GM12878 (cell line): ENCODE measurements around the gene L3MBTL1. TPM values are rescaled to one million over a fixed set of nuclear protein-coding genes. Genes with fewer than 3 reads are reported as not detected.

Experiments used
- ATAC-seq: fragments of 200-7000 bp; cut with Tn5 transposase; 3 replicates; pipeline ENCODE4 v1.9.1; 2020; ENCODE audit warnings: mild to moderate bottlenecking, moderate library complexity
- BruUV-seq: library from RNA; stranded (reverse); fragments of 400-500 nt; replicated peaks from 2 replicates; lab custom pipeline; 2021; lab: Mats Ljungman, UMichigan
- CTCF ChIA-PET: fragments of 300-600 bp; sonication (Branson Sonifier 250); formaldehyde crosslinking; extraction: SDS; loops from one replicate; lab custom pipeline; 2021; ENCODE audit warnings: inconsistent platforms; lab: Yijun Ruan, JAX
- POLR2A ChIA-PET: fragments of 350-600 bp; formaldehyde crosslinking; extraction: SDS; loops from one replicate; lab custom pipeline; 2021; ENCODE audit warnings: inconsistent platforms; lab: Charles Lee
- RAD21 ChIA-PET: fragments of 300-600 bp; sonication (Branson Sonifier 250); formaldehyde crosslinking; loops from one replicate; lab custom pipeline; 2023; ENCODE audit warnings: antibody characterized with exemption; ENCODE audit not compliant: unreplicated experiment; lab: Charles Lee
- SMC1A ChIA-PET: fragments of 300-600 bp; sonication (Branson Sonifier 250); formaldehyde crosslinking; loops from one replicate; lab custom pipeline; 2023; ENCODE audit not compliant: unreplicated experiment, uncharacterized antibody; lab: Charles Lee
- DNase-seq: peaks from one replicate; pipeline ENCODE4 v3.0.0-alpha.2; 2011; ENCODE audit warnings: low read depth, low spot score
- FAIRE-seq: peaks from 3 replicates; lab custom pipeline; 2011; peaks lifted over from hg19 to GRCh38; lab: Jason Lieb, UNC
- H2AFZ ChIP-seq: 2 replicates; pipeline ENCODE4 v1.6.0; 2011; ENCODE audit warnings: low read depth, low read length, control low read depth; ENCODE audit not compliant: control insufficient read depth
- H3K27ac ChIP-seq: 2 replicates; pipeline ENCODE4 v1.5.1; 2011; ENCODE audit warnings: control low read depth; ENCODE audit not compliant: control insufficient read depth, insufficient read depth
- H3K27me3 ChIP-seq, 2 experiments: replicated peaks in 1 of 2; 2 replicates each; pipeline versions ENCODE4 v1.6.0 to v1.6.1; 2011; ENCODE audit warnings: low read length in 1 of 2; ENCODE audit not compliant: control insufficient read depth in 2 of 2, insufficient read depth in 2 of 2
- H3K36me3 ChIP-seq, 2 experiments: 2 replicates each; pipeline ENCODE4 v1.5.1; 2011; ENCODE audit warnings: low read length in 1 of 2; ENCODE audit not compliant: control insufficient read depth in 2 of 2, insufficient read depth in 2 of 2
- H3K4me1 ChIP-seq: 2 replicates; pipeline ENCODE4 v1.6.1; 2011; ENCODE audit warnings: mild to moderate bottlenecking, low read length, moderate library complexity, mixed read lengths; ENCODE audit not compliant: control insufficient read depth, insufficient read depth
- H3K4me2 ChIP-seq: 2 replicates; pipeline ENCODE4 v1.6.0; 2011; ENCODE audit warnings: control low read depth; ENCODE audit not compliant: control insufficient read depth, insufficient read depth
- H3K4me3 ChIP-seq: fragments of 200-600 bp; sonication (generic); 2 replicates; pipeline ENCODE4 v1.5.1; 2016
- H3K79me2 ChIP-seq: 2 replicates; pipeline ENCODE4 v1.6.0; 2011; ENCODE audit warnings: low read length; ENCODE audit not compliant: control insufficient read depth, insufficient read depth
- H3K9ac ChIP-seq: 2 replicates; pipeline ENCODE4 v1.8.0; 2011; ENCODE audit warnings: low read length, control low read depth, mixed read lengths; ENCODE audit not compliant: control insufficient read depth, insufficient read depth
- H3K9me3 ChIP-seq: replicated peaks from 3 replicates; pipeline ENCODE4 v1.5.1; 2011; ENCODE audit warnings: mild to moderate bottlenecking, low read length; ENCODE audit not compliant: control insufficient read depth, insufficient read depth
- H4K20me1 ChIP-seq: 2 replicates; pipeline ENCODE4 v1.6.0; 2011; ENCODE audit not compliant: control insufficient read depth, insufficient read depth
- HDAC6 ChIP-seq: fragments of 200-600 bp; sonication (generic); IDR thresholded peaks from one replicate; pipeline ENCODE4 v1.8.0; 2017; ENCODE audit warnings: antibody characterized with exemption; ENCODE audit not compliant: unreplicated experiment
- NBN ChIP-seq: fragments of 450-650 bp; IDR thresholded peaks from 2 replicates; pipeline ENCODE4 v1.6.1; 2016
- YY1 ChIP-seq: IDR thresholded peaks from 2 replicates; pipeline ENCODE4 v1.6.1; 2011; ENCODE audit warnings: low read depth, mild to moderate bottlenecking, low read length
- WGBS: methylation state at CpG from one replicate; pipeline ENCODE4 v1.1.6; 2016; ENCODE audit warnings: low lambda C conversion rate; ENCODE audit not compliant: insufficient replicate concordance, insufficient coverage; ENCODE audit errors: missing lambda C conversion rate; 5-methylcytosine and 5-hydroxymethylcytosine counted together
- in situ Hi-C: fragments of 300-500 bp; cut with MboI; formaldehyde crosslinking; loops from 9 replicates; pipeline ENCODE4 v1.14.3; 2018; ENCODE audit warnings: mixed read lengths
- intact Hi-C: fragments of 100-400 bp; cut with micrococcal nuclease; formaldehyde crosslinking; loops from one replicate; pipeline ENCODE4 v1.14.2; 2022; ENCODE audit not compliant: unreplicated experiment
- polyA plus RNA-seq, 11 experiments: library from polyadenylated mRNA; depleted of rRNA in 4 of 11; unstranded in 6 of 11; stranded (reverse) in 5 of 11; fragments of >200 nt; fragmentation: Nextera tagmentation in 4 of 11; fragmentation: Illumina TruSeq in 1 of 11; extraction: Ambion mirVana in 4 of 11; extraction: Trizol in 1 of 11; gene quantifications; 1 replicate in 1 of 11; 2 replicates in 10 of 11; pipeline versions ENCODE4 v1.2.1 to v1.2.3, GENCODE V29; 2011 to 2016; ENCODE audit warnings: inconsistent platforms in 2 of 11, missing spikeins in 2 of 11, low read depth in 1 of 11
- total RNA-seq, 4 experiments: library from RNA; depleted of rRNA in 3 of 4; stranded (reverse); fragments of >200 nt in 3 of 4; fragmentation: Illumina TruSeq in 1 of 4; extraction: Trizol in 1 of 4; gene quantifications; 2 replicates each; pipeline versions ENCODE4 v1.2.1 to v1.2.3, GENCODE V29; 2013 to 2021
- TF ChIP-seq, protein P1 (sequence below): fragments of 450-650 bp; conservative IDR thresholded peaks from 2 replicates; pipeline ENCODE4 v1.6.1; 2017; ENCODE audit warnings: mild to moderate bottlenecking, moderate library complexity
- TF ChIP-seq, protein P2 (sequence below): IDR thresholded peaks from 2 replicates; pipeline ENCODE4 v1.6.1; 2012; ENCODE audit warnings: low read depth, low read length, improper control_type of control experiment

L3MBTL1 gene
- total and polyA plus RNA-seq, 10 of the 15 experiments (the other 5 are each of a cell fraction or from before 2014, with no cell fraction given), result 0.56 to 6.6 (median 3.9) TPM

DNA sequence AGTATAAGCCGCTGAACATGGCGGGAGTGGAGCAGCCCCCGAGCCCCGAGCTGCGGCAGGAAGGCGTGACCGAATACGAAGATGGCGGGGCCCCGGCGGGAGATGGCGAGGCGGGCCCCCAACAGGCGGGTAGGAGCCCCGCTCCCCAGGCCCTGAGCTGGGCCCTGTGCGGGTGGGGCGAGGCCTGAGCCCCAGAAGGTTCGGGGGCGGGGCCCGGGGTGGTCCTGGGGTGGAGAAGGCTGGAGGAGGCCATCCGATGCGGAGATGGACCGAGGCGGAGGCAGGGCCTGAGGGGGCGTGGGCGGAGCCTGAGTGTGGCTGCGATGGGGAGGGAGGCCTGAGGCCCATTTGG lies 7.1 kb downstream of the L3MBTL1 start:
- ChIA-PET CTCF (interaction anchor here (0.7 to 1.2 kb wide), 7 partner anchors 12 to 616 kb away, joined by 3 to 5 read pairs (median 3); no protein-coding TSS in a partner anchor), RAD21 (interaction anchor here (1.5 kb wide), 1 partner anchor 57 kb away, joined by 8 read pairs; the partner anchor contains the start of gene SRSF6), SMC1A (interaction anchor here (0.7 to 1.1 kb wide), 3 partner anchors 22 to 179 kb away, joined by 3 to 4 read pairs (median 3); no protein-coding TSS in a partner anchor), POLR2A (interaction anchor here (2.1 kb wide), 1 partner anchor 57 kb away, joined by 6 read pairs; the partner anchor contains the start of gene SRSF6)
- Histone ChIP-seq H3K27me3 (no peaks in the 10 kb centered on the region), H3K79me2 (peaks cover 2% of the 10 kb centered on the region), H3K9me3 (no peaks in the 10 kb centered on the region; the same call in 1 of the 3 replicates), H3K36me3 (no peaks in the 10 kb centered on the region), H2AFZ (peak overlapping the region; percentile 79), H4K20me1 (no peaks in the 10 kb centered on the region), H3K4me2 (peak overlapping the region; percentile 52; the same call in 1 of the 2 replicates), H3K4me3 (peak overlapping the region; percentile 73), H3K4me1 (peaks cover 3% of the 10 kb centered on the region; the same call in 1 of the 2 replicates), H3K9ac (peak overlapping the region; percentile 61), H3K27ac (peak overlapping the region; percentile 72)
- TF ChIP-seq, protein P1, sequence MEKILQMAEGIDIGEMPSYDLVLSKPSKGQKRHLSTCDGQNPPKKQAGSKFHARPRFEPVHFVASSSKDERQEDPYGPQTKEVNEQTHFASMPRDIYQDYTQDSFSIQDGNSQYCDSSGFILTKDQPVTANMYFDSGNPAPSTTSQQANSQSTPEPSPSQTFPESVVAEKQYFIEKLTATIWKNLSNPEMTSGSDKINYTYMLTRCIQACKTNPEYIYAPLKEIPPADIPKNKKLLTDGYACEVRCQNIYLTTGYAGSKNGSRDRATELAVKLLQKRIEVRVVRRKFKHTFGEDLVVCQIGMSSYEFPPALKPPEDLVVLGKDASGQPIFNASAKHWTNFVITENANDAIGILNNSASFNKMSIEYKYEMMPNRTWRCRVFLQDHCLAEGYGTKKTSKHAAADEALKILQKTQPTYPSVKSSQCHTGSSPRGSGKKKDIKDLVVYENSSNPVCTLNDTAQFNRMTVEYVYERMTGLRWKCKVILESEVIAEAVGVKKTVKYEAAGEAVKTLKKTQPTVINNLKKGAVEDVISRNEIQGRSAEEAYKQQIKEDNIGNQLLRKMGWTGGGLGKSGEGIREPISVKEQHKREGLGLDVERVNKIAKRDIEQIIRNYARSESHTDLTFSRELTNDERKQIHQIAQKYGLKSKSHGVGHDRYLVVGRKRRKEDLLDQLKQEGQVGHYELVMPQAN, result peak; percentile 44; the same call in 1 of the 2 replicates
- TF ChIP-seq YY1 (peak; percentile 73), HDAC6 (no peak), NBN (0 out of 2 replicates have a peak, but pooled peaks have one; percentile 1)
- TF ChIP-seq, protein P2, sequence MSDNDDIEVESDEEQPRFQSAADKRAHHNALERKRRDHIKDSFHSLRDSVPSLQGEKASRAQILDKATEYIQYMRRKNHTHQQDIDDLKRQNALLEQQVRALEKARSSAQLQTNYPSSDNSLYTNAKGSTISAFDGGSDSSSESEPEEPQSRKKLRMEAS, result no peak; the same call in 1 of the 2 replicates
- 36% methylated on average over 24 of the region's 27 CpGs for WGBS
- intact Hi-C loops (loop anchor here (5.0 kb wide), 1 partner anchor 57 kb away; the partner anchor contains the start of gene SRSF6), in situ Hi-C loops (no loop called here)
- FAIRE-seq (no peak), DNase-seq (no peak), ATAC-seq (peak; percentile 46)
- BruUV-seq, result TSS peak; percentile 58
